ENCODE data around the gene HSPG2.

- TF ChIP-seq CTCF (IDR thresholded peaks at IDR 0.05) = no peak
- no peak for TF ChIP-seq POLR2AphosphoS5 (IDR thresholded peaks at IDR 0.05; ENCODE audit: low read depth, low read length)
- no peak for TF ChIP-seq SIN3A (IDR thresholded peaks at IDR 0.05; ENCODE audit: borderline replicate concordance, insufficient read depth, low read depth, low read length)
- no peak for TF ChIP-seq TCF7L2 (IDR thresholded peaks at IDR 0.05; ENCODE audit: low read depth, low read length)
These were observed 24.9 kb downstream of the HSPG2 start for GRCh38 chr1:21912038-21912758.

All from Panc1 (cell line).